ENCODE results near the gene LRRC72. TPM values are rescaled to one million over a fixed set of nuclear protein-coding genes. Genes with fewer than 3 reads are reported as not detected.

Gene LRRC72
- total RNA-seq (not detected in 2 replicates), polyA plus RNA-seq (not detected in 2 replicates)

GRCh38 chr7:16526742-16527540, at the start of gene LRRC72:
LRRC72 (plus strand) TSS chr7:16526825; CDS start chr7:16526953, 128 bp downstream.
- Histone ChIP-seq H3K36me3 (no peaks in the 10 kb centered on the region), H3K9me3 (ENCODE audit: low read depth) (no peaks in the 10 kb centered on the region), H3K27me3 (no peaks in the 10 kb centered on the region), H3K4me3 (no peak within 1 kb of the TSS), H3K27ac (no peak within 1 kb of the TSS), H3K4me1 (ENCODE audit: low read depth) (no peaks in the 10 kb centered on the region)
- no peak for DNase-seq (ENCODE audit: low read depth in 1 of 2, low spot score in 1 of 2)
- TF ChIP-seq, protein P1, sequence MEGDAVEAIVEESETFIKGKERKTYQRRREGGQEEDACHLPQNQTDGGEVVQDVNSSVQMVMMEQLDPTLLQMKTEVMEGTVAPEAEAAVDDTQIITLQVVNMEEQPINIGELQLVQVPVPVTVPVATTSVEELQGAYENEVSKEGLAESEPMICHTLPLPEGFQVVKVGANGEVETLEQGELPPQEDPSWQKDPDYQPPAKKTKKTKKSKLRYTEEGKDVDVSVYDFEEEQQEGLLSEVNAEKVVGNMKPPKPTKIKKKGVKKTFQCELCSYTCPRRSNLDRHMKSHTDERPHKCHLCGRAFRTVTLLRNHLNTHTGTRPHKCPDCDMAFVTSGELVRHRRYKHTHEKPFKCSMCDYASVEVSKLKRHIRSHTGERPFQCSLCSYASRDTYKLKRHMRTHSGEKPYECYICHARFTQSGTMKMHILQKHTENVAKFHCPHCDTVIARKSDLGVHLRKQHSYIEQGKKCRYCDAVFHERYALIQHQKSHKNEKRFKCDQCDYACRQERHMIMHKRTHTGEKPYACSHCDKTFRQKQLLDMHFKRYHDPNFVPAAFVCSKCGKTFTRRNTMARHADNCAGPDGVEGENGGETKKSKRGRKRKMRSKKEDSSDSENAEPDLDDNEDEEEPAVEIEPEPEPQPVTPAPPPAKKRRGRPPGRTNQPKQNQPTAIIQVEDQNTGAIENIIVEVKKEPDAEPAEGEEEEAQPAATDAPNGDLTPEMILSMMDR (IDR thresholded peaks at IDR 0.05; ENCODE audit: low read depth, low read length): no peak

DNA sequence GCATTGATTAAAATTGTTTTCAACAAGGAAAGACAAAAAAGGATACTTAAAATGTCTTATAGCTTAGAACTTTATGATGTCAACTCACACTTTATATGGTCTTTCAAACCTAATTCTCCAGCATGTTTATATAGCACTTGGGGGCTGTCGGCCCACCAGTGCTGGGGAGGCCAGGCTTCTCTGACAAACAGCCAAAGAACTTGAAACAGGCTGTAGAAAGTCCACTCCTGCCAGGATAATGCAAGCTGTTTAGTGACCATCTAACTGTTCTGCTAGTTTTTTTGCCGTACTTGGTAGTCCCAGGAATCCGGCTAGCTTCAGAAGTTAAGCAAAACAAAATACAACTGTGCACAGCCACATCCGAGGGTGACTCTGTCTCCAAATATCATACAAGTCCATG, 47.5 kb upstream of the LRRC72 start:
- Histone ChIP-seq H3K36me3 (no peaks in the 10 kb centered on the region), H3K27me3 (no peaks in the 10 kb centered on the region), H3K9me3 (ENCODE audit: low read depth) (no peaks in the 10 kb centered on the region), H3K4me1 (ENCODE audit: low read depth) (no peaks in the 10 kb centered on the region), H3K27ac (no peak overlapping the region), H3K4me3 (no peak overlapping the region)
- no peak for DNase-seq (ENCODE audit: low read depth in 1 of 2, low spot score in 1 of 2)
- TF ChIP-seq, protein P1 (IDR thresholded peaks at IDR 0.05; ENCODE audit: low read depth, low read length): no peak

- Histone ChIP-seq H3K9me3 (ENCODE audit: low read depth) (no peaks in the 10 kb centered on the region), H3K27me3 (no peaks in the 10 kb centered on the region), H3K4me1 (ENCODE audit: low read depth) (no peaks in the 10 kb centered on the region), H3K27ac (no peak overlapping the region), H3K36me3 (no peaks in the 10 kb centered on the region), H3K4me3 (no peak overlapping the region)
- TF ChIP-seq, protein P1 (IDR thresholded peaks at IDR 0.05; ENCODE audit: low read depth, low read length): no peak
- no peak for DNase-seq (ENCODE audit: low read depth in 1 of 2, low spot score in 1 of 2)
Measured at GRCh38 chr7:16479591-16479990, 47.0 kb upstream of the LRRC72 start.

GRCh38 chr7:16484453-16485158, 42.0 kb upstream of the LRRC72 start:
- Histone ChIP-seq H3K4me1 (ENCODE audit: low read depth) (no peaks in the 10 kb centered on the region), H3K9me3 (ENCODE audit: low read depth) (no peaks in the 10 kb centered on the region), H3K27ac (no peak overlapping the region), H3K4me3 (no peak overlapping the region), H3K27me3 (no peaks in the 10 kb centered on the region), H3K36me3 (no peaks in the 10 kb centered on the region)
- DNase-seq (ENCODE audit: low read depth in 1 of 2, low spot score in 1 of 2): peak in 1 of 2 donors; percentile 83
- TF ChIP-seq, protein P1 (IDR thresholded peaks at IDR 0.05; ENCODE audit: low read depth, low read length): no peak

DNA sequence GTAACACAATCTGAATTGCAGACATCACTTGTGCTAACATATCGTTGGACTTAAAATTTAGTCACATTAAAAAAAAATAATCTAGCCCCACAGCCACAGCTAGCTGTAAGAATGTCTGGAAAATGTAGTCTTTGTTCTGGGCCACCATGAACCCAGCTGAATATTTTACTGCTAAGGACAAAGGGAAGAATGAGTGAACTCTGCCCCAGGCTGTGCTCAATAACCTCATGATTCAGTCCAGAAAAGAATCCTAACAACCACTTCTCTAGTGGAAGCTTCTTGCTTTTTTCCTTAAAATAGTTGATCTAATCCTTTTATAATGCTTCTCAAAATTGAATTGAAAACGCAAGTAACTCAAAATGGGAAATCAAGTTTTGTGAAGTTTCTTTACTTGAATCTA, 35.5 kb upstream of the LRRC72 start:
- Histone ChIP-seq H3K36me3 (no peaks in the 10 kb centered on the region), H3K27me3 (no peaks in the 10 kb centered on the region), H3K27ac (no peak overlapping the region), H3K9me3 (ENCODE audit: low read depth) (no peaks in the 10 kb centered on the region), H3K4me1 (ENCODE audit: low read depth) (no peaks in the 10 kb centered on the region), H3K4me3 (no peak overlapping the region)
- DNase-seq (ENCODE audit: low read depth in 1 of 2, low spot score in 1 of 2): no peak
- TF ChIP-seq, protein P1 (IDR thresholded peaks at IDR 0.05; ENCODE audit: low read depth, low read length): no peak

Measured in cardiac muscle cell (in vitro differentiated cells and primary cell).